Natural killer cell treated with Interleukin-12 subunit alpha and Interleukin-12 subunit beta and Interleukin-15 and Interleukin-18, amount 100 ng/mL, for 72 hours (primary cell): ENCODE measurements around the gene USP37. TPM values are rescaled to one million over a fixed set of nuclear protein-coding genes. Genes with fewer than 3 reads are reported as not detected.

Source experiments
- ATAC-seq, 2 donors: fragments of 150-1000 bp; cut with Tn5 transposase in 1 of 2; sonication (Bioruptor Pico), chemical (Tn5 transposase) in 1 of 2; 2 replicates each; pipeline ENCODE4 v1.10.0; 2021
- DNase-seq: peaks from one replicate; pipeline ENCODE4 v3.0.0; 2022; ENCODE audit warnings: low spot score
- H3K27ac Mint-ChIP-seq, 2 donors: 1 replicate in 1 of 2; 2 replicates in 1 of 2; pipeline ENCODE4 v1.8.0; 2022; ENCODE audit warnings: mixed read lengths in 2 of 2, mild to moderate bottlenecking in 1 of 2, moderate library complexity in 1 of 2
- H3K27me3 Mint-ChIP-seq, 2 donors: 1 replicate in 1 of 2; 2 replicates in 1 of 2; pipeline ENCODE4 v1.8.0; 2022; ENCODE audit warnings: mixed read lengths in 2 of 2
- H3K36me3 Mint-ChIP-seq: one replicate; pipeline ENCODE4 v1.8.0; 2022; ENCODE audit warnings: mixed read lengths
- H3K4me1 Mint-ChIP-seq, 2 donors: 1 replicate in 1 of 2; 2 replicates in 1 of 2; pipeline ENCODE4 v1.8.0; 2022; ENCODE audit warnings: low read depth in 2 of 2, mixed read lengths in 2 of 2, mild to moderate bottlenecking in 1 of 2
- H3K4me3 Mint-ChIP-seq: one replicate; pipeline ENCODE4 v1.8.0; 2022; ENCODE audit warnings: mixed read lengths
- H3K9me3 Mint-ChIP-seq: 2 replicates; pipeline ENCODE4 v1.8.0; 2022; ENCODE audit warnings: mixed read lengths
- total RNA-seq, 2 donors: library from RNA; stranded (reverse); gene quantifications; one replicate each; pipeline ENCODE4 v1.2.3, GENCODE V29; 2022

Gene USP37, protein sequence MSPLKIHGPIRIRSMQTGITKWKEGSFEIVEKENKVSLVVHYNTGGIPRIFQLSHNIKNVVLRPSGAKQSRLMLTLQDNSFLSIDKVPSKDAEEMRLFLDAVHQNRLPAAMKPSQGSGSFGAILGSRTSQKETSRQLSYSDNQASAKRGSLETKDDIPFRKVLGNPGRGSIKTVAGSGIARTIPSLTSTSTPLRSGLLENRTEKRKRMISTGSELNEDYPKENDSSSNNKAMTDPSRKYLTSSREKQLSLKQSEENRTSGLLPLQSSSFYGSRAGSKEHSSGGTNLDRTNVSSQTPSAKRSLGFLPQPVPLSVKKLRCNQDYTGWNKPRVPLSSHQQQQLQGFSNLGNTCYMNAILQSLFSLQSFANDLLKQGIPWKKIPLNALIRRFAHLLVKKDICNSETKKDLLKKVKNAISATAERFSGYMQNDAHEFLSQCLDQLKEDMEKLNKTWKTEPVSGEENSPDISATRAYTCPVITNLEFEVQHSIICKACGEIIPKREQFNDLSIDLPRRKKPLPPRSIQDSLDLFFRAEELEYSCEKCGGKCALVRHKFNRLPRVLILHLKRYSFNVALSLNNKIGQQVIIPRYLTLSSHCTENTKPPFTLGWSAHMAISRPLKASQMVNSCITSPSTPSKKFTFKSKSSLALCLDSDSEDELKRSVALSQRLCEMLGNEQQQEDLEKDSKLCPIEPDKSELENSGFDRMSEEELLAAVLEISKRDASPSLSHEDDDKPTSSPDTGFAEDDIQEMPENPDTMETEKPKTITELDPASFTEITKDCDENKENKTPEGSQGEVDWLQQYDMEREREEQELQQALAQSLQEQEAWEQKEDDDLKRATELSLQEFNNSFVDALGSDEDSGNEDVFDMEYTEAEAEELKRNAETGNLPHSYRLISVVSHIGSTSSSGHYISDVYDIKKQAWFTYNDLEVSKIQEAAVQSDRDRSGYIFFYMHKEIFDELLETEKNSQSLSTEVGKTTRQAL
- total RNA-seq, result 10 to 100 TPM; 34.0 to 63.8 TPM

DNA sequence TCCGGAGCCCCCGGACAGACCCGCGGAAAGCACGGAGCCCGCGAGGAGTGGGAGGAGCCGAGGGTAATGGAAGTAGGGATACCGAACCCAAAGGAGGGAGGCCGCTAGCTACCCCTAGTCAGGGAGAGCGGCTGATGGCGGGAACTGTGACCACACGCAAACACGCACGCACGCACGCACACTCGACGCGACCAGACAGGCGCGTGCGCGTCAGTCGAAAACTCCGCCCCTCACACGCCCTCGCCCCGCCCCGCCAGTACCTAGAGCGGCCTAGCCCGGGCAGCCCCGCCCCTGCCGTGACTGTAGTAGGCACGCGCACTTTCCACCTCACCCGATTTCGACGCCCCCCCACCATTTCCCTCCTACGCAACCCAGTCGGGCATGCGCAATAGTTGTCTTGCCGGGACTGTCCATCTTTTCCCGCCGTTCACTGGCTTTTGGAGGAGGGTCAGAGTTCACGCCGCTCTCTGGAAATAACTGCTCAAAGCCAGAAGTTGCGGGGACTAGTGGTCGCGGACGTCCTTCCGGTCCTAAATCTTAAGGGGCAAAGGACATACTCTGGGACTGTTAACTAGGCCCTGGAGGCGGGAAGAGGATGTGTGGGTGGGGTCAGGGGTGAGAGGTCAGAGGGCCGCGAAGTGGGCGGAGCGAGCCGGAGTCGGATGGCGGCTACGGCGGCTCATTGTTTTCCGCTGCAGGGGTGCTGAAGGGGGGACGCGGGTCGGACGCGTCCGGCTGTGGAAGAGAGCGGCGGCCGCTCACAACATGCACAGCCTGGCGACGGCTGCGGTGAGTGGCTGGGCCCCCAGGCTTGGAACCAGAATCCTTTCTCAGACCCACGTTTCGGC, at the start of gene USP37, which contains the start of gene CNOT9:
USP37 (minus strand) TSS at position 162 of the 848 bp plus-strand sequence. CDS start 9,698 bp downstream, outside the sequence.
CNOT9 (plus strand) TSS at position 650 of the 848 bp plus-strand sequence; CDS start at position 766, 116 bp downstream.
- peak; percentile 100 for DNase-seq
- Mint-ChIP-seq H3K4me1 (peaks cover 49% of the 10 kb centered on the region in 2 donors), H3K27me3 (no peaks in the 10 kb centered on the region), H3K36me3 (peaks cover 22% of the 10 kb centered on the region), H3K4me3 (peak within 1 kb of the TSS; percentile 97), H3K9me3 (no peaks in the 10 kb centered on the region), H3K27ac (peak within 1 kb of the TSS; percentile 93 to 98)
- ATAC-seq, result peak; percentile 96 to 97

DNA sequence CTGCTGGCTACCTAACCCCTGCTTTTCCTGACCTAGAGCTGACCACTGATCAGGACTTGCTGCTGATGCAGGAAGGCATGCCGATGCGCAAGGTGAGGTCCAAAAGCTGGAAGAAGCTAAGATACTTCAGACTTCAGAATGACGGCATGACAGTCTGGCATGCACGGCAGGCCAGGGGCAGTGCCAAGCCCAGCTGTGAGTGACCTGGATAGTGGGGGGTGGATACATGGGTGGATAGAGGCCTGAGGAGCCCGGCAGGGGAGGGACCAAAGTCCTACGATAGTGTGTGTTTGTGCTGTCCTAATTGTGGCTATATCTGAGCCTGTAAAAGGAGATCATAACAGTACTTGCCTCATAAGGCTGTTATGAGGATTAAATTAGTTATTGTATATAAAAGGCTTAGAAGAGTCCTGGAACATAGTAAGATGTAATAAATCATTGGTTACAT, 47.7 kb upstream of the USP37 start:
- Mint-ChIP-seq H3K27me3 (no peaks in the 10 kb centered on the region), H3K27ac (no peak overlapping the region), H3K36me3 (no peaks in the 10 kb centered on the region), H3K4me3 (no peak overlapping the region), H3K4me1 (no peaks in the 10 kb centered on the region), H3K9me3 (no peaks in the 10 kb centered on the region)
- DNase-seq (no peak), ATAC-seq (peak in 1 of 2 donors; percentile 43)

DNA sequence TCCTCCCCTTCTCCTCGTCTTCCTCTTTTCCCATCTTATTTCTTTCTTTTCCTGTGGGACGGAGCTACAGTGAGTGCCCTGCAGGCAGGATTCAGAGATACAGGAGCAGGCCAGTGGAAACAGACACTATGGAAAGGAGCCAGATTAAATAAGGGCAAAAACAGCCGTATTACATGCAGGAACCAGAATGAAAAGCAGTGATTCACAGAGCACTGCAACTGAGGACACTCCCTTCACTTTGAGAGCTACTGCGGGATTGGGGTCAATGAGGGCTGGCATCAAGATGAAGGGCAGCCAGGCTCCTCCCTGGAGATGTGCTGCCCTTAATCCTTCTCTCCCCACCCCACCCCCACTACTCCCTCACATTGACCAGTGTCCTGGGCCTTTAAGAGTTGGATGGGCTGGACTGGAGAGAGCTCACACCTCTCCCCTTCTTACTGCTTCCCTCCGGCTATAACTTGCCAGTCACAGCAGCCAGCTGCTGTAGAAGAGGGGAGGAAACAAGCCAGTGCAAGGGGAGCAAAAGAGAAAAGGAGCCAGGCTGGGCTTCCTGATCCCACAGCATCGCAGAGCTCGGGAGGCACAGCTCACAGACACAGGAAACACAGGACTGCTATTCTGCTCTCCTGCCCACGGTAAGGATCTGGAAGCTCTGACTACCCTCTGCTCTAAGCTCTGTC, 39.4 kb upstream of the USP37 start, which contains the start of gene PLCD4:
PLCD4 (plus strand) TSS at position 464 of the 680 bp plus-strand sequence. CDS start 7,841 bp downstream, outside the sequence.
- DNase-seq, result no peak
- Mint-ChIP-seq H3K36me3 (no peaks in the 10 kb centered on the region), H3K27ac (no peak within 1 kb of the TSS), H3K27me3 (peaks cover 17 to 18% of the 10 kb centered on the region in 2 donors), H3K4me1 (no peaks in the 10 kb centered on the region), H3K4me3 (no peak within 1 kb of the TSS), H3K9me3 (no peaks in the 10 kb centered on the region)
- ATAC-seq, result peak in 1 of 2 donors; percentile 45

DNA sequence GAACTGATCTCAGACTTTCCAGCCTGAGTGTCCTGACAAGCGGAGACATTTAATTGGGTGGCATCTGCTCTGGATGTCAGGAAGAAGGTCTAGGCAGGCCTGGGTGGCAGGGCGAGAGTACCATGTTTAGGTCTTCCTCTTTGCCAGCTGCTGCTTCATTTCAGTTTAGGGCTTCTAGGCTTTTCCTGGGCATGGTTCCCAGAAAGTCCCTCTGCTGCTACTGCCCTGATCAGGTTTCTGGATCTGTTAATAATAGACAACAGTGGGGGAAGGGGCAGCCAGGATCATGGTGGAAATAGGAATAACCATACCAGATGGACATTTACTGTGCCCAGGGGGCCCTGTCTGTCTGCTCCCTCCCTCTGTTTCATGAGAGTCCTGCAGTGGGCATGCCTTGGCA, 37.3 kb upstream of the USP37 start:
- H3K4me1 Mint-ChIP-seq, result no peaks in the 10 kb centered on the region
- DNase-seq (no peak), ATAC-seq (no peak)
- no peaks in the 10 kb centered on the region for H3K9me3 Mint-ChIP-seq
- H3K36me3 Mint-ChIP-seq, result no peaks in the 10 kb centered on the region
- H3K27ac Mint-ChIP-seq, result no peak overlapping the region
- peaks cover 17 to 18% of the 10 kb centered on the region in 2 donors for H3K27me3 Mint-ChIP-seq
- no peak overlapping the region for H3K4me3 Mint-ChIP-seq

DNA sequence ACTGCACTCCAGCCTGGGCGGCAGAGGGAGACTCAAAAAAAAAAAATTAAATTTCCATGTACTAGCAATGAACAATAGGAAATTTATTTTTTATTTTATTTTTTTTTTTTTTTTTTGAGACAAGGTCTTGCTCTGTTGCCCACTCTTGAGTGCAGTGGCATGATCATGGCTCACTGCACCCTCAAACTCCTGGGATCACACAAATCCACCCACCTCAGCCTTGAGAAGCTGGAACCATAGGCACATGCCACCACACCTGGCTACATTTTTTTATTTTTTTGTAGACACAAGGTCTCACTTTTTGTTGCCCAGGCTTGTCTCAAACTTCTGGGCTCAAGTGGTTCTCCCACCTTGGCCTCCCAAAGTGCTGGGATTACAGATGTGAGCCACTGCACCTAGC, 17.4 kb upstream of the USP37 start:
- Mint-ChIP-seq H3K36me3 (peaks cover 31% of the 10 kb centered on the region), H3K27ac (no peak overlapping the region), H3K4me1 (peaks cover 11 to 18% of the 10 kb centered on the region in 2 donors), H3K4me3 (no peak overlapping the region), H3K27me3 (no peaks in the 10 kb centered on the region), H3K9me3 (no peaks in the 10 kb centered on the region)
- DNase-seq (no peak), ATAC-seq (no peak)

DNA sequence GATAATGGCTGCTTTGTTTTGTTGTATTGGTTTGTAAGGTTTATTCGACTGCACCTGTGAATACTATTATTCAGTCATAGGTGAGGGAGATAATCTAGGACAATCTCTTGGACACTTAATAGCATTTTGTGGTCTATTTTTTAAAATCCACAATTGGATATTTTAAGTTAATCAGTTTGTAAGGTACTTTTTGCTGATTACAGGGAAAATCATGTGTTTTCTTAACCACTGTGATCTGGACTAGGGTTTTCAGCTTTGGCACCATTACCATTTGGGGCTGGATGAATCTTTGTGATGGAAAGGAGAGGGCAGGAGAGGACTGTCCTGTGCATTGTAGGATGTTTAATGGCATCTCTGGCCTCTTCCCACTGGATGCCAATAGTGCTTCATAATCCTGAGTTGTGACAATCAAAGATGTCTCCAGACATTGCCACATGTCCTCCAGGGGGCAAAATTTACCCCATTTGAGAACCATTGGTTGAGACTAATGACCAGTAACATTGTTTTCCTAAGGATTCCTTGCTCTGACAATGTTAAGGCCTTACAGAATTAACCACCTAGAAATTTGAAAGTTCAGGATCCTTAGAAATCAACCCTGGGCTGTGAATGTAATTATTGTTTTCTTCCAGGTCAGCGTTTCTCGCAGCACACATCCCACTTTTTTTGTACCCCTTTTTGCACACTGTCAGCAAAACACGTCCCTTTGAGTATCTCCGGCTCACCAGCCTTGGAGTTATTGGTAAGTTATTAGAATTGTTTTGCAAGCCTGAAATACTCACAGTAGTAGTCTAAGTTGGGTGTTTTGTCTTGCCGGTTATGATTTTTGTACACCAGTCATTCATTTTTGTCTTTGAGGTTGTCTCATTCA, 16.1 kb upstream of the USP37 start:
- DNase-seq, result no peak
- Mint-ChIP-seq H3K4me3 (no peak overlapping the region), H3K27me3 (no peaks in the 10 kb centered on the region), H3K4me1 (peaks cover 14 to 21% of the 10 kb centered on the region in 2 donors), H3K9me3 (no peaks in the 10 kb centered on the region), H3K36me3 (peaks cover 30% of the 10 kb centered on the region), H3K27ac (no peak overlapping the region)
- no peak for ATAC-seq

DNA sequence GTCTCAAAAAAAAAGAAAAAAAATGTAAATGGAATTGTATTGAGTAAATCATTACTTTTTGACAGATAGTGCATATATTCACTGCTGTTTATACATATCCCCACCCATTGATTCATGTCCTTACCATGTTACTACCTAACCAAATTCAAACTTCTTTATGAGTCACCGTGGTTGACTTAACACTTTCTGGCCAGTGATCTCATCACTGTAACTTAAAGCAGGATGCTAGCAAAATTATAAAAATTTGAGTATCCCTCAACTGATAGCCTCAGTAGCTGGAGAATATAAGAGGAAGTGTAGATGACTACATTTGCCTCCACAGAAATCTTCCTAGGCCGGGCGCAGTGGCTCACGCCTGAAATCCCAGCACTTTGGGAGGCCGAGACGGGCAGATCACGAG, 13.9 kb upstream of the USP37 start:
- ATAC-seq (peak; percentile 95 to 100), DNase-seq (no peak)
- Mint-ChIP-seq H3K27me3 (no peaks in the 10 kb centered on the region), H3K36me3 (peaks cover 30% of the 10 kb centered on the region), H3K4me3 (peak overlapping the region; percentile 53), H3K9me3 (no peaks in the 10 kb centered on the region), H3K4me1 (peaks cover 26 to 33% of the 10 kb centered on the region in 2 donors), H3K27ac (peak overlapping the region; percentile 79 to 87)

DNA sequence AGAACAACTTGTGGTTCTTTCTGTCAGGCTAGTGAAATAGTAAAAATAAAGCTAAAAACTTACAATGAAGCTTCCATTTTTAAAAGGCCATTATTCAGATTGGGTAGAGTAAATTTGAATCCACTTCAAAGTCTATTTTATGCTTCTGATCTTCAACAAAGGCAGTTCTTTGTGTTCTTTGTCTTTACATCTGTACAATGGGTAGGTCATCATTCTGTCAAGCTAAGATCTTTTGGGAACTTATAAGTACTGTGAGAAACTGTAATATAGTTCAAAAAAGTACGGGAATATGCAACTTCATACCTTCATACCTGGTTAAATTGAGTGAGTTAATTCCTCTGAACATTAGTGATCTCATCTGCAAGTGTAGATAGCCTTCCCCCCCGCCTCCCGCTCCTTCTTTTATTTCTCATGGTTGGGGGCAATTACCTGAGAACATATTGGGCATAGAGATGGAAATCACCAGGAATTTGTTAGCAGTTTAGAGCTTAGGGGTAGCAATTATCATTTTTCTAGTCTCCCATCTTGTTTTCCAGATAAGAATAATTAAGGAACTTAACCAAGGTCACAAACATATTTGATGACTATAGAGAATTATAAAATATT, 10.2 kb upstream of the USP37 start:
- no peak overlapping the region for H3K4me3 Mint-ChIP-seq
- H3K4me1 Mint-ChIP-seq, result peaks cover 26 to 32% of the 10 kb centered on the region in 2 donors
- H3K27ac Mint-ChIP-seq, result peak overlapping the region in 1 of 2 donors; percentile 21
- no peaks in the 10 kb centered on the region for H3K27me3 Mint-ChIP-seq
- no peaks in the 10 kb centered on the region for H3K9me3 Mint-ChIP-seq
- DNase-seq (no peak), ATAC-seq (no peak)
- peaks cover 13% of the 10 kb centered on the region for H3K36me3 Mint-ChIP-seq

DNA sequence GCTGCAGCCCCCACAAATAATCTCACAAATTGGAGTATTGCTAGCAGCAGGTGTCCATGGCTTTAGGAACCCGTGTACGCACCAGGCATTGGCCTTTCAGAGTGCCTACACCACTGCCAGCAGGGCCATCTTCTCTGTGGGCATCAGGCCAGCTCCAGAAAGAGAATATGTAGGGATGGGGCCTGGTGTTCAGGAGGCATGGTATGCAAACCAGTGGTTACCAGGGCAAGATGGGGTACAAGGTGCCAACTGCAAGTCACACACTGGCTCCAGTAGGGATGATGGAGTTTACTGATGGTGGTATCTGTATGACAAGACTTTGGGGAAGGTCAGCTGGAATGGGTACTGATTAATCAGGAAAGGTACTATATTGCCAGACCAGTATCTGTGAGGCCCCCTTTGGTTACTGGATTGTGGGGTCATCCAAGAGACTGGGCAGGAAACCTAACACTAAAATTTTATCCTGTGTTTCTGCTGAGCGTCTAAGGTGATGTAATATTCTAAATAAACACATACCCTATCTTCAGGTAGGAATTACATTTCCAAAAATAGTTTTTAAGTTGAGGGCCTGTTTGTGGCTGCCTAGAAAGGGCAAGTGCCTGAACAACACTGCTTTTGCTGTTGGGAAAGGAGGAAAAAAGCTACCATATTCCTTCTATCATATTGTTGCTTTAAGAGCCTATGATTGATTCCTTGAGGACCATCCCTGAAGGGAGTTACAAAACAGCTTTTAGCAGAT, 9.5 kb upstream of the USP37 start:
- peaks cover 6% of the 10 kb centered on the region for H3K36me3 Mint-ChIP-seq
- no peak overlapping the region for H3K4me3 Mint-ChIP-seq
- ATAC-seq (no peak), DNase-seq (no peak)
- peak overlapping the region in 1 of 2 donors; percentile 21 for H3K27ac Mint-ChIP-seq
- H3K4me1 Mint-ChIP-seq, result peaks cover 20 to 25% of the 10 kb centered on the region in 2 donors
- H3K27me3 Mint-ChIP-seq, result no peaks in the 10 kb centered on the region
- no peaks in the 10 kb centered on the region for H3K9me3 Mint-ChIP-seq

DNA sequence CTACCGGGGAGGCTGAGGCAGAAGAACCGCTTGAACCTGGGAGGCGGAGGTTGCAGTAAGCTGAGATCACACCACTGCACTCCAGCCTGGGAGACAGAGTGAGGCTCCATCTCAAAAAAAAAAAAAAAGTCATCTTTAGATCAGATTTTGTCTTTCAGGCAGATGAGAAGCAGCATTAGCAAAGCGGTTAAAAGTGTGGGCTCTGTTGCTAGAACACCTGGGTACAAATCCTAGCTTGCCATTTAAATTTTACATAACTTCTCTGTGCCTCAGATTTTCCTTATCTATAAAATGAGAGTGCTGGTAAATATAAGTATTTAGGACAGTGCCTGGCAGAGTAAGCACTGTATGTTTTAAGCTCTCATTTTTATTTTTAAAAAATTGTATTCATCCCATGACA, 8.7 kb upstream of the USP37 start:
- Mint-ChIP-seq H3K27ac (no peak overlapping the region), H3K36me3 (peaks cover 5% of the 10 kb centered on the region), H3K9me3 (no peaks in the 10 kb centered on the region), H3K4me3 (no peak overlapping the region), H3K4me1 (peaks cover 17 to 18% of the 10 kb centered on the region in 2 donors), H3K27me3 (no peaks in the 10 kb centered on the region)
- ATAC-seq (no peak), DNase-seq (no peak)

DNA sequence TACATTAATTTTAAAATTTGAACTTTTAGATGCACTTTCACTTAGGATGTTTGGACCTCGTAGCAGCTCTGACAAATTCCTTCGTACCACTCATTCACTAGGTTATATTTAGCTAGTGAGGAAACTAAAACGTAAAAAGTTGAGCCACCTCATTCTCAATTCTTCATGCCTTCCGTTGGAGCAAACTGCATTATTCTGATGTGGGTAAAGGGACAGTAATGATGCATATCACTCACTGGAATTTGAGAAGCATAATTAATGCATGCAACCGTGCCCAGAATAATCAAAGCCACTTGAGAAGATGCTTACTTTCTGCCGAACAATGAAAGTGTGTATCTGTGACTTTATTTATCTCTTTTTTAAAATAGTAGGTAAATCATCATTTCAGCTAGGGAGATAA, 2.7 kb upstream of the USP37 start:
- H3K9me3 Mint-ChIP-seq, result no peaks in the 10 kb centered on the region
- DNase-seq (no peak), ATAC-seq (no peak)
- peaks cover 39% of the 10 kb centered on the region in 2 donors for H3K4me1 Mint-ChIP-seq
- H3K4me3 Mint-ChIP-seq, result peak overlapping the region; percentile 97
- H3K27me3 Mint-ChIP-seq, result no peaks in the 10 kb centered on the region
- peaks cover 22% of the 10 kb centered on the region for H3K36me3 Mint-ChIP-seq
- H3K27ac Mint-ChIP-seq, result peak overlapping the region; percentile 93 to 98
